Neuronal stem cell (in vitro differentiated cells): ENCODE measurements around the gene COL11A1.

Experiments used
- DNase-seq: peaks from one replicate; pipeline ENCODE4 v3.0.0-alpha.2; 2013; ENCODE audit warnings: low spot score
- H2AFZ ChIP-seq: one replicate; pipeline ENCODE4 v1.6.1; 2013; ENCODE audit warnings: mild to moderate bottlenecking, low read length, inconsistent platforms
- H2AK5ac ChIP-seq: 2 replicates; pipeline ENCODE4 v1.6.1; 2013; ENCODE audit warnings: low read depth, mild to moderate bottlenecking, inconsistent platforms, low read length, moderate library complexity, mixed read lengths
- H2BK120ac ChIP-seq: 2 replicates; pipeline ENCODE4 v1.6.1; 2013; ENCODE audit warnings: low read depth, mild to moderate bottlenecking, inconsistent platforms, low read length, moderate library complexity, mixed read lengths
- H2BK12ac ChIP-seq: one replicate; pipeline ENCODE4 v1.6.1; 2013; ENCODE audit warnings: low read length, inconsistent platforms
- H2BK15ac ChIP-seq: 2 replicates; pipeline ENCODE4 v1.6.1; 2013; ENCODE audit warnings: mild to moderate bottlenecking, low read length, inconsistent platforms, mixed read lengths
- H2BK5ac ChIP-seq: one replicate; pipeline ENCODE4 v1.6.1; 2013; ENCODE audit warnings: inconsistent platforms, mild to moderate bottlenecking, low read length, moderate library complexity
- H3K14ac ChIP-seq: one replicate; pipeline ENCODE4 v1.6.1; 2013; ENCODE audit warnings: low read length, inconsistent platforms
- H3K18ac ChIP-seq: 2 replicates; pipeline ENCODE4 v1.6.1; 2013; ENCODE audit warnings: low read length, inconsistent platforms
- H3K23ac ChIP-seq: 2 replicates; pipeline ENCODE4 v1.6.1; 2013; ENCODE audit warnings: low read depth, mild to moderate bottlenecking, mixed read lengths, low read length, inconsistent platforms; ENCODE audit not compliant: poor library complexity
- H3K27ac ChIP-seq: replicated peaks from 3 replicates; pipeline ENCODE4 v1.5.1; 2013; ENCODE audit warnings: low read length, inconsistent platforms
- H3K27me3 ChIP-seq, 3 experiments: 2 replicates each; pipeline ENCODE4 v1.6.1; 2013; ENCODE audit warnings: low read length in 3 of 3, mild to moderate bottlenecking in 2 of 3, inconsistent platforms in 1 of 3, low read depth in 1 of 3, mixed read lengths in 1 of 3, moderate library complexity in 1 of 3; ENCODE audit not compliant: control insufficient read depth in 3 of 3, insufficient read depth in 3 of 3
- H3K36me3 ChIP-seq, 2 donors: replicated peaks in 1 of 2; 2 replicates each; pipeline ENCODE4 v1.6.1; 2013; ENCODE audit warnings: low read length in 2 of 2; ENCODE audit not compliant: control insufficient read depth in 2 of 2, insufficient read depth in 2 of 2
- H3K4ac ChIP-seq: 2 replicates; pipeline ENCODE4 v1.6.1; 2013; ENCODE audit warnings: inconsistent platforms, mild to moderate bottlenecking, low read length, moderate library complexity
- H3K4me1 ChIP-seq, 2 donors: 1 replicate in 1 of 2; 2 replicates in 1 of 2; pipeline ENCODE4 v1.6.1; 2013; ENCODE audit warnings: low read length in 2 of 2, low read depth in 1 of 2; ENCODE audit not compliant: control insufficient read depth in 2 of 2, insufficient read depth in 1 of 2
- H3K4me2 ChIP-seq: one replicate; pipeline ENCODE4 v1.6.1; 2013; ENCODE audit warnings: mild to moderate bottlenecking, low read length, inconsistent platforms; ENCODE audit not compliant: insufficient read depth, poor library complexity, severe bottlenecking
- H3K4me3 ChIP-seq, 2 donors: 2 replicates each; pipeline ENCODE4 v1.5.1; 2013; ENCODE audit warnings: low read length in 2 of 2, mild to moderate bottlenecking in 2 of 2, inconsistent platforms in 1 of 2, moderate library complexity in 1 of 2
- H3K79me1 ChIP-seq: one replicate; pipeline ENCODE4 v1.6.1; 2013; ENCODE audit warnings: low read depth, mild to moderate bottlenecking, inconsistent platforms, low read length, moderate library complexity
- H3K9ac ChIP-seq: one replicate; pipeline ENCODE4 v1.6.1; 2013; ENCODE audit warnings: mild to moderate bottlenecking, low read depth, low read length, inconsistent platforms; ENCODE audit not compliant: poor library complexity
- H3K9me3 ChIP-seq, 2 donors: replicated peaks in 1 of 2; 2 replicates each; pipeline versions ENCODE3 to v1.6.1; 2013; ENCODE audit warnings: low read length in 2 of 2, mild to moderate bottlenecking in 2 of 2, inconsistent platforms in 1 of 2, low read depth in 1 of 2, mixed read lengths in 1 of 2, moderate library complexity in 1 of 2; ENCODE audit not compliant: control insufficient read depth in 2 of 2, insufficient read depth in 1 of 2
- H4K8ac ChIP-seq: one replicate; pipeline ENCODE4 v1.6.1; 2013; ENCODE audit warnings: low read depth, mild to moderate bottlenecking, inconsistent platforms, low read length, moderate library complexity
- H4K91ac ChIP-seq: one replicate; pipeline ENCODE4 v1.6.1; 2013; ENCODE audit warnings: low read length, low read depth, mild to moderate bottlenecking, inconsistent platforms; ENCODE audit not compliant: poor library complexity
- WGBS, 2 donors: extraction: QIAGEN DNeasy Blood & Tissue Kit; methylation state at CpG; one replicate each; pipeline ENCODE4 v1.1.7; 2013; ENCODE audit warnings: missing lambda C conversion rate in 2 of 2, mixed read lengths in 1 of 2; ENCODE audit not compliant: insufficient read length in 2 of 2, insufficient replicate concordance in 1 of 2; ENCODE audit errors: extremely low coverage in 2 of 2; 5-methylcytosine and 5-hydroxymethylcytosine counted together

Gene COL11A1

GRCh38 chr1:102961549-102961948 lies 146.8 kb downstream of the COL11A1 start:
- Histone ChIP-seq H2BK15ac (no peak overlapping the region), H3K27me3 (no peaks in the 10 kb centered on the region), H2BK5ac (no peak overlapping the region), H2AFZ (no peak overlapping the region), H3K36me3 (peaks cover 13 to 29% of the 10 kb centered on the region in 2 donors), H3K4me2 (no peak overlapping the region), H3K9me3 (no peaks in the 10 kb centered on the region), H3K27ac (no peak overlapping the region), H3K9ac (no peak overlapping the region), H4K91ac (no peak overlapping the region), H3K23ac (no peak overlapping the region), H2BK120ac (no peak overlapping the region), H3K79me1 (no peaks in the 10 kb centered on the region), H2AK5ac (no peak overlapping the region), H3K14ac (no peak overlapping the region), H3K18ac (no peak overlapping the region), H2BK12ac (no peak overlapping the region), H3K4ac (no peak overlapping the region), H3K4me1 (no peaks in the 10 kb centered on the region), H3K4me3 (no peak overlapping the region), H4K8ac (no peak overlapping the region)
- no CpG with 5 or more reads among the region's 2 CpGs for whole genome bisulfite sequencing, 2 donors
- DNase-seq = no peak

GRCh38 chr1:102954576-102954975 lies 153.7 kb downstream of the COL11A1 start:
- Histone ChIP-seq H3K27me3 (no peaks in the 10 kb centered on the region), H3K4ac (no peak overlapping the region), H3K36me3 (peaks cover 2 to 8% of the 10 kb centered on the region in 2 donors), H2BK120ac (no peak overlapping the region), H3K9ac (no peak overlapping the region), H3K23ac (no peak overlapping the region), H3K9me3 (no peaks in the 10 kb centered on the region), H2BK15ac (no peak overlapping the region), H2AK5ac (no peak overlapping the region), H2BK5ac (no peak overlapping the region), H3K14ac (no peak overlapping the region), H4K91ac (no peak overlapping the region), H3K4me3 (no peak overlapping the region), H2BK12ac (no peak overlapping the region), H3K4me2 (no peak overlapping the region), H4K8ac (no peak overlapping the region), H2AFZ (no peak overlapping the region), H3K27ac (no peak overlapping the region), H3K4me1 (no peaks in the 10 kb centered on the region), H3K18ac (no peak overlapping the region), H3K79me1 (no peaks in the 10 kb centered on the region)
- WGBS, 2 donors = no CpG with 5 or more reads among the region's 14 CpGs
- DNase-seq = no peak

- Histone ChIP-seq H2BK12ac (no peak overlapping the region), H3K18ac (no peak overlapping the region), H3K36me3 (no peaks in the 10 kb centered on the region), H3K9ac (no peak overlapping the region), H2AFZ (no peak overlapping the region), H2BK15ac (no peak overlapping the region), H3K4me3 (no peak overlapping the region), H3K4ac (no peak overlapping the region), H3K79me1 (no peaks in the 10 kb centered on the region), H3K4me2 (no peak overlapping the region), H3K4me1 (no peaks in the 10 kb centered on the region), H4K91ac (no peak overlapping the region), H2BK120ac (no peak overlapping the region), H2BK5ac (no peak overlapping the region), H2AK5ac (no peak overlapping the region), H3K27ac (no peak overlapping the region), H3K27me3 (no peaks in the 10 kb centered on the region), H4K8ac (no peak overlapping the region), H3K14ac (no peak overlapping the region), H3K9me3 (no peaks in the 10 kb centered on the region), H3K23ac (no peak overlapping the region)
- no peak for DNase-seq
These were observed 155.9 kb downstream of the COL11A1 start for GRCh38 chr1:102952400-102952799.

GRCh38 chr1:102942324-102942723 lies 166.0 kb downstream of the COL11A1 start:
- Histone ChIP-seq H4K91ac (no peak overlapping the region), H2BK12ac (no peak overlapping the region), H3K4me2 (no peak overlapping the region), H3K36me3 (peaks cover 0 to 6% of the 10 kb centered on the region in 2 donors), H2AK5ac (no peak overlapping the region), H3K4me3 (no peak overlapping the region), H3K27ac (no peak overlapping the region), H2BK5ac (no peak overlapping the region), H3K4me1 (peaks cover 0 to 2% of the 10 kb centered on the region in 2 donors), H3K18ac (no peak overlapping the region), H3K4ac (no peak overlapping the region), H3K9me3 (no peaks in the 10 kb centered on the region), H3K79me1 (no peaks in the 10 kb centered on the region), H2AFZ (no peak overlapping the region), H4K8ac (no peak overlapping the region), H3K14ac (no peak overlapping the region), H2BK120ac (no peak overlapping the region), H3K23ac (no peak overlapping the region), H3K27me3 (no peaks in the 10 kb centered on the region), H2BK15ac (no peak overlapping the region), H3K9ac (no peak overlapping the region)
- no peak for DNase-seq
- 100% methylated on average over 2 of the region's 2 CpGs for WGBS, 2 donors
